GM11168 (cell line): ENCODE results near the gene EMC9.

Experiments used
- in situ Hi-C: fragments of 300-500 bp; cut with MboI; formaldehyde crosslinking; loops from one replicate; pipeline ENCODE4 v1.12.0; 2022; ENCODE audit warnings: low sequenced_read_pairs; ENCODE audit not compliant: unreplicated experiment

EMC9 gene

GRCh38 chr14:24093901-24094840 is 47.2 kb downstream of the EMC9 start, which contains the start of gene PCK2:
Gene PCK2 (plus strand): TSS chr14:24094311. CDS start chr14:24094406, 95 bp downstream.
- in situ Hi-C loops = loop anchor here (5.0 to 25.0 kb wide), 2 partner anchors 37 to 107 kb away; partner anchors contain the start of gene DHRS4L2

- in situ Hi-C loops = loop anchor here (5.0 to 25.0 kb wide), 2 partner anchors 36 to 106 kb away; partner anchors contain the start of gene DHRS4L2
Observed at GRCh38 chr14:24093207-24093900, 48.0 kb downstream of the EMC9 start.

GRCh38 chr14:24092505-24093206 is 48.7 kb downstream of the EMC9 start:
- in situ Hi-C loops = loop anchor here (5.0 to 25.0 kb wide), 2 partner anchors 35 to 105 kb away; partner anchors contain the start of gene DHRS4L2

- in situ Hi-C loops = loop anchor here (5.0 to 25.0 kb wide), 2 partner anchors 35 to 105 kb away; partner anchors contain the start of gene DHRS4L2
Observed at GRCh38 chr14:24092110-24092504, 49.3 kb downstream of the EMC9 start.

GRCh38 chr14:24089890-24090289 is 51.5 kb downstream of the EMC9 start:
- in situ Hi-C loops = loop anchor here (5.0 to 25.0 kb wide), 2 partner anchors 33 to 103 kb away; partner anchors contain the start of gene DHRS4L2
